SU-DHL-6 (cell line): ENCODE results near the gene DST.

Experiments
- H2AFZ ChIP-seq: fragments of 200-600 bp; sonication (generic); 2 replicates; pipeline ENCODE4 v1.6.1; 2014; ENCODE audit warnings: low read depth, mild to moderate bottlenecking, moderate library complexity, mixed read lengths, antibody characterized with exemption, low read length; ENCODE audit not compliant: severe bottlenecking
- H3F3A ChIP-seq: fragments of 200-600 bp; shearing (Covaris generic); 2 replicates; pipeline ENCODE4 v1.6.0; 2016; ENCODE audit warnings: antibody characterized with exemption, mild to moderate bottlenecking; ENCODE audit not compliant: insufficient read depth
- H3K27ac ChIP-seq: fragments of 200-600 bp; sonication (generic); 2 replicates; pipeline ENCODE4 v1.5.1; 2016; ENCODE audit warnings: low read depth, mild to moderate bottlenecking, low read length, moderate library complexity, mixed read lengths
- H3K27me3 ChIP-seq: fragments of 200-600 bp; sonication (generic), shearing (Covaris generic); 2 replicates; pipeline ENCODE4 v1.6.0; 2014; ENCODE audit warnings: mild to moderate bottlenecking, low read length
- H3K36me3 ChIP-seq: fragments of 200-600 bp; sonication (generic); 2 replicates; pipeline ENCODE4 v1.6.1; 2014; ENCODE audit warnings: mild to moderate bottlenecking, low read length, mixed read lengths
- H3K4me2 ChIP-seq: fragments of 300-600, 200-600 bp; shearing (Covaris generic), sonication (generic); 2 replicates; pipeline ENCODE4 v1.6.0; 2014; ENCODE audit warnings: low read length, low read depth, mild to moderate bottlenecking; ENCODE audit not compliant: poor library complexity, severe bottlenecking
- H3K4me3 ChIP-seq: fragments of 200-600 bp; sonication (generic); 2 replicates; pipeline ENCODE4 v1.5.1; 2014; ENCODE audit warnings: antibody characterized with exemption, low read length, mild to moderate bottlenecking, mixed read lengths; ENCODE audit not compliant: insufficient read depth, poor library complexity, severe bottlenecking
- H3K79me2 ChIP-seq: fragments of 200-600 bp; sonication (generic); 2 replicates; pipeline ENCODE4 v1.6.1; 2014; ENCODE audit warnings: mild to moderate bottlenecking, low read length, moderate library complexity; ENCODE audit not compliant: insufficient read depth
- H3K9ac ChIP-seq: fragments of 200-600 bp; sonication (generic); 2 replicates; pipeline ENCODE4 v1.7.0; 2014; ENCODE audit warnings: mild to moderate bottlenecking, low read length
- H3K9me2 ChIP-seq: fragments of 200-600 bp; sonication (generic); replicated peaks from 2 replicates; pipeline ENCODE4 v1.6.1; 2014; ENCODE audit warnings: low read length; ENCODE audit not compliant: insufficient read depth
- H3K9me3 ChIP-seq: fragments of 200-600 bp; sonication (generic); 2 replicates; pipeline ENCODE4 v1.6.1; 2014; ENCODE audit warnings: low read length, mixed read lengths; ENCODE audit not compliant: insufficient read depth
- H4K20me1 ChIP-seq: fragments of 200-600 bp; sonication (generic); 2 replicates; pipeline ENCODE4 v1.6.1; 2014; ENCODE audit warnings: low read depth, mild to moderate bottlenecking, antibody characterized with exemption, low read length, moderate library complexity, mixed read lengths
- EZH2phosphoT487 ChIP-seq: fragments of 200-600 bp; sonication (generic), shearing (Covaris generic); conservative IDR thresholded peaks from 2 replicates; pipeline ENCODE4 v1.6.1; 2018; ENCODE audit warnings: mild to moderate bottlenecking, antibody characterized with exemption, low read length, moderate library complexity, mixed read lengths
- TF ChIP-seq, protein P1 (sequence below): fragments of 200-600 bp; sonication (generic); IDR thresholded peaks from one replicate; pipeline ENCODE4 v1.5.1; 2017; ENCODE audit warnings: antibody characterized with exemption, mild to moderate bottlenecking, low read length, moderate library complexity; ENCODE audit not compliant: insufficient read depth, poor library complexity, severe bottlenecking

The DST gene

DNA sequence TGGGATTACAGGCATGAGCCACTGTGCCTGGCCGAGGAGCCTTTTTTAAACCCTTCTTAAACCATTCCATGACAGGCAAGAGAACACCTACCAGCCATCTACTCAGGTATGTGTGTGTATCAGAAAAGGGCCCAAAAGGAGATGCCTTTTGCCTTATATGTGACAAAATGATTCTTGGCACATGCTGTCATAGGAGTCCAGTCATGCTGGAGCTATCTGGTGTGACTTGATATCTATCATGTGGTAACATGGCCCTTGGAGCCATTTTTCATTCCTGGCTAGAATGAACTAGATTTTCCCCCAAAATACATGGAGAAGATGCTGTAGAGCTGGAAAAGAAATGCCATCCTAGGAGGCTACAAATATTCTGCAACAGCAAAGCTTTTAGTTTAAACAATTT, 129.1 kb downstream of the DST start:
- Histone ChIP-seq H3K27ac (no peak overlapping the region), H3K9ac (no peak overlapping the region), H2AFZ (no peak overlapping the region), H3K79me2 (no peaks in the 10 kb centered on the region), H3K36me3 (no peaks in the 10 kb centered on the region), H3K4me3 (no peak overlapping the region), H3K4me2 (no peak overlapping the region), H3K9me2 (no peaks in the 10 kb centered on the region), H3K9me3 (no peaks in the 10 kb centered on the region), H3F3A (no peaks in the 10 kb centered on the region), H4K20me1 (no peaks in the 10 kb centered on the region), H3K27me3 (no peaks in the 10 kb centered on the region)
- TF ChIP-seq EZH2phosphoT487: no peak
- TF ChIP-seq, protein P1, sequence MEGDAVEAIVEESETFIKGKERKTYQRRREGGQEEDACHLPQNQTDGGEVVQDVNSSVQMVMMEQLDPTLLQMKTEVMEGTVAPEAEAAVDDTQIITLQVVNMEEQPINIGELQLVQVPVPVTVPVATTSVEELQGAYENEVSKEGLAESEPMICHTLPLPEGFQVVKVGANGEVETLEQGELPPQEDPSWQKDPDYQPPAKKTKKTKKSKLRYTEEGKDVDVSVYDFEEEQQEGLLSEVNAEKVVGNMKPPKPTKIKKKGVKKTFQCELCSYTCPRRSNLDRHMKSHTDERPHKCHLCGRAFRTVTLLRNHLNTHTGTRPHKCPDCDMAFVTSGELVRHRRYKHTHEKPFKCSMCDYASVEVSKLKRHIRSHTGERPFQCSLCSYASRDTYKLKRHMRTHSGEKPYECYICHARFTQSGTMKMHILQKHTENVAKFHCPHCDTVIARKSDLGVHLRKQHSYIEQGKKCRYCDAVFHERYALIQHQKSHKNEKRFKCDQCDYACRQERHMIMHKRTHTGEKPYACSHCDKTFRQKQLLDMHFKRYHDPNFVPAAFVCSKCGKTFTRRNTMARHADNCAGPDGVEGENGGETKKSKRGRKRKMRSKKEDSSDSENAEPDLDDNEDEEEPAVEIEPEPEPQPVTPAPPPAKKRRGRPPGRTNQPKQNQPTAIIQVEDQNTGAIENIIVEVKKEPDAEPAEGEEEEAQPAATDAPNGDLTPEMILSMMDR: no peak

DNA sequence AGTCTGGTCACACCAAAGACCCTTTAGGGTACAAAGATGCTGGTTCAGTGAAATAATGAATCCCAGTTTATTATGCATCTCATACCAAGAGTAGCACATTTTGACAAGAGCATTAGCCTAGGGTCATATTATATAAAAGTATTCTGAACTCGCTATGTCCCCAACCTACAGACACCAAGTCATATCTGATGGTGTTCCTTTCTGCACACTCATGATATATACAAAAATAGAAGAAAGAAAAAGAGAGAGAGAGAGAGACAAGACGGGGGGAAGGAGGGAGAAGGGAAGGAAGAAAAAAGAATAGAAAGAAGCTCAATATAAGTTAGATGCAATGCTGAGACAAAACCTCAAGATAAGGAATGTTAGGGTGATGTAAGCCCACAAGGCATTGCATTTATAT, 131.1 kb downstream of the DST start:
- H3K27me3 ChIP-seq: no peaks in the 10 kb centered on the region
- no peak overlapping the region for H3K27ac ChIP-seq
- H2AFZ ChIP-seq: no peak overlapping the region
- no peaks in the 10 kb centered on the region for H4K20me1 ChIP-seq
- no peak for TF ChIP-seq EZH2phosphoT487
- TF ChIP-seq, protein P1: no peak
- no peaks in the 10 kb centered on the region for H3K79me2 ChIP-seq
- H3F3A ChIP-seq: no peaks in the 10 kb centered on the region
- H3K9ac ChIP-seq: no peak overlapping the region
- no peaks in the 10 kb centered on the region for H3K36me3 ChIP-seq
- H3K9me3 ChIP-seq: no peaks in the 10 kb centered on the region
- H3K4me2 ChIP-seq: no peak overlapping the region
- no peaks in the 10 kb centered on the region for H3K9me2 ChIP-seq
- no peak overlapping the region for H3K4me3 ChIP-seq

DNA sequence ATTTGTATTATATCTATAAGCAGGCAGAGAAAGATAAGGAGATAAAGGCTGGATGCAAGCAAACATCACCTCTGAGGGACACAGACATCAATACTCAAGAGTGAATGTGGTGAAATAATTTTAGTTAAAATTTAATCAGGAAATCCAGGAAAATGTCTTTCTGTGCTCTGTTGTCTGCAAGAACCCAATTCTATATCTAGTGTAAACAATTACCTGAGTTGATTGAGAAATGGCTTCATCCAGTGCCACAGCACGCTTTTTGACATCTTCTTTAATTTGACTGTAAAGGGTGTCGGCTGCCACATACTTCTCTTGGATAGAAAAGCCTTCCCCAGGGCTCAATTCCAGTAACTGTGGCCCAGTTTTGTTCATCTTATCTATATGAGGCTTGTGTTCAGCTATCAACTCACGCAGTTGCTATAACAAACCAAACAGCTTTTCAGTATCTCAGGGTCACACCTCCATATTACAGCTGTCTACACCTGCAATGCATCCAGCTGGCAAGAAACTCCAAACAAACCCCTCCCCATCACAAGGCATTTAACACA, 131.6 kb downstream of the DST start:
- Histone ChIP-seq H3K79me2 (no peaks in the 10 kb centered on the region), H3K36me3 (no peaks in the 10 kb centered on the region), H3K4me2 (no peak overlapping the region), H3K9me3 (no peaks in the 10 kb centered on the region), H3K27ac (no peak overlapping the region), H3K27me3 (no peaks in the 10 kb centered on the region), H3K9me2 (no peaks in the 10 kb centered on the region), H3K4me3 (no peak overlapping the region), H3F3A (no peaks in the 10 kb centered on the region), H4K20me1 (no peaks in the 10 kb centered on the region), H3K9ac (no peak overlapping the region), H2AFZ (no peak overlapping the region)
- no peak for TF ChIP-seq EZH2phosphoT487
- TF ChIP-seq, protein P1: no peak
